Kidney epithelial cell (primary cell): ENCODE measurements around the gene RAB23. TPM values are rescaled to one million over a fixed set of nuclear protein-coding genes. Genes with fewer than 3 reads are reported as not detected.

ENCODE experiments used
- DNase-seq: peaks from one replicate; pipeline ENCODE4 v3.0.0-alpha.2; 2010; ENCODE audit warnings: low read depth
- H3K27me3 ChIP-seq: 2 replicates; pipeline ENCODE4 v1.6.0; 2011; ENCODE audit warnings: low read length; ENCODE audit not compliant: control insufficient read depth, insufficient read depth
- H3K36me3 ChIP-seq: 2 replicates; pipeline ENCODE4 v1.5.1; 2011; ENCODE audit warnings: low read length; ENCODE audit not compliant: control insufficient read depth, insufficient read depth
- H3K4me3 ChIP-seq: 2 replicates; pipeline ENCODE4 v1.5.1; 2011; ENCODE audit warnings: low read depth, mild to moderate bottlenecking, control low read depth, low read length
- total RNA-seq: library from RNA; depleted of rRNA; stranded (reverse); fragments of >200 nt; gene quantifications from 2 replicates; pipeline ENCODE4 v1.2.3, GENCODE V29; 2015
- TF ChIP-seq, protein P1 (sequence below): IDR thresholded peaks from 2 replicates; pipeline ENCODE4 v1.5.1; 2011; ENCODE audit warnings: mild to moderate bottlenecking, moderate library complexity, low read length, control low read depth, inconsistent platforms; ENCODE audit not compliant: insufficient read depth, poor library complexity, severe bottlenecking

RAB23 gene
- total RNA-seq, 1 donor from 2014 or later, result 21.5 TPM

GRCh38 chr6:57255451-57256169, 33.5 kb upstream of the RAB23 start:
- TF ChIP-seq, protein P1, sequence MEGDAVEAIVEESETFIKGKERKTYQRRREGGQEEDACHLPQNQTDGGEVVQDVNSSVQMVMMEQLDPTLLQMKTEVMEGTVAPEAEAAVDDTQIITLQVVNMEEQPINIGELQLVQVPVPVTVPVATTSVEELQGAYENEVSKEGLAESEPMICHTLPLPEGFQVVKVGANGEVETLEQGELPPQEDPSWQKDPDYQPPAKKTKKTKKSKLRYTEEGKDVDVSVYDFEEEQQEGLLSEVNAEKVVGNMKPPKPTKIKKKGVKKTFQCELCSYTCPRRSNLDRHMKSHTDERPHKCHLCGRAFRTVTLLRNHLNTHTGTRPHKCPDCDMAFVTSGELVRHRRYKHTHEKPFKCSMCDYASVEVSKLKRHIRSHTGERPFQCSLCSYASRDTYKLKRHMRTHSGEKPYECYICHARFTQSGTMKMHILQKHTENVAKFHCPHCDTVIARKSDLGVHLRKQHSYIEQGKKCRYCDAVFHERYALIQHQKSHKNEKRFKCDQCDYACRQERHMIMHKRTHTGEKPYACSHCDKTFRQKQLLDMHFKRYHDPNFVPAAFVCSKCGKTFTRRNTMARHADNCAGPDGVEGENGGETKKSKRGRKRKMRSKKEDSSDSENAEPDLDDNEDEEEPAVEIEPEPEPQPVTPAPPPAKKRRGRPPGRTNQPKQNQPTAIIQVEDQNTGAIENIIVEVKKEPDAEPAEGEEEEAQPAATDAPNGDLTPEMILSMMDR, result no peak
- Histone ChIP-seq H3K4me3 (no peak overlapping the region), H3K36me3 (no peaks in the 10 kb centered on the region), H3K27me3 (no peaks in the 10 kb centered on the region)
- DNase-seq, result no peak

- Histone ChIP-seq H3K27me3 (no peaks in the 10 kb centered on the region), H3K4me3 (no peak overlapping the region), H3K36me3 (no peaks in the 10 kb centered on the region)
- TF ChIP-seq, protein P1, result no peak
- DNase-seq, result no peak
These were observed 32.1 kb upstream of the RAB23 start for GRCh38 chr6:57254055-57254717.

- H3K27me3 ChIP-seq, result no peaks in the 10 kb centered on the region
- no peak for DNase-seq
- H3K36me3 ChIP-seq, result no peaks in the 10 kb centered on the region
- H3K4me3 ChIP-seq, result no peak overlapping the region
- TF ChIP-seq, protein P1, result no peak
These were observed 30.9 kb upstream of the RAB23 start for GRCh38 chr6:57252975-57253374.

GRCh38 chr6:57252137-57252536, 30.0 kb upstream of the RAB23 start:
- DNase-seq, result no peak
- Histone ChIP-seq H3K4me3 (no peak overlapping the region), H3K27me3 (no peaks in the 10 kb centered on the region), H3K36me3 (no peaks in the 10 kb centered on the region)
- TF ChIP-seq, protein P1, result no peak

DNA sequence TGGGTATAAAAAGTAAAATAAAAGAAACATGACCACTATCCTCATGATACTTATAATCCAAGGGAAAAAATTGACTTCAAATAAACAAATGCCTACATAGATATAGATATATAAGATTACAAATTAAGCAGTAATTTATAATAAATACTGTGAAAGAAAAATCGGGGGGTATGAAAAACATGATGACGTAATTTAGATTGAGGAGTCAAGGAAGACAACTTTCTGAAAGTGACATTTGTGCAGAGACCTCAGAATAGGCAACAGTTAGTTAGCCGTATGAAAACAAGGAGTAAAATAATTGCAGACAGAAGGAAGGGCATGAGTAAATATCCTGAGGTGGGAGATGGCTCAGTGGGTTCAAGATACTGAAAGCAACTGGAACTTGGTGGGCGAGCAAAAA, 28.2 kb upstream of the RAB23 start:
- no peak overlapping the region for H3K4me3 ChIP-seq
- TF ChIP-seq, protein P1, result no peak
- no peaks in the 10 kb centered on the region for H3K36me3 ChIP-seq
- no peak for DNase-seq
- no peaks in the 10 kb centered on the region for H3K27me3 ChIP-seq
